Frontal cortex (tissue), 4 donors: ENCODE measurements around the gene PCDHB16. TPM values are rescaled to one million over a fixed set of nuclear protein-coding genes. Genes with fewer than 3 reads are reported as not detected.
"Not testable (repeated sequence)": the region's sequence is repeated elsewhere in the genome, so short reads cannot be mapped to it uniquely, and the experiment has no call there.

Experiments
- DNase-seq, 2 donors: peaks; one replicate each; pipeline ENCODE4 v3.0.0; 2012; ENCODE audit warnings: low spot score in 2 of 2
- FAIRE-seq: peaks from 2 replicates; lab custom pipeline; 2012; peaks lifted over from hg19 to GRCh38; lab: Jason Lieb, UNC
- total RNA-seq: library from RNA; depleted of rRNA; stranded (reverse); fragments of >200 nt; gene quantifications from one replicate; pipeline ENCODE4 v1.2.3, GENCODE V29; 2014
- donor health status: control.
- donor health status: control.
- donor health status: control.

The PCDHB16 gene
- total RNA-seq, 1 donor from 2014 or later = 5.3 TPM

GRCh38 chr5:141216035-141216434, 33.8 kb downstream of the PCDHB16 start:
- not testable (repeated sequence) for FAIRE-seq, DNase-seq

- no peak for DNase-seq
- FAIRE-seq = no peak
These were observed 41.1 kb downstream of the PCDHB16 start, which contains the start of gene PCDHB14 for GRCh38 chr5:141223112-141223783. Gene PCDHB14, plus strand, starts transcription at chr5:141223343. Its CDS starts 163 bp downstream, at chr5:141223506.

- not testable (repeated sequence) for FAIRE-seq, DNase-seq
These were observed 42.7 kb downstream of the PCDHB16 start for GRCh38 chr5:141224844-141225243.

- not testable (repeated sequence) for FAIRE-seq, DNase-seq
These were observed 43.2 kb downstream of the PCDHB16 start for GRCh38 chr5:141225421-141225820.

GRCh38 chr5:141234109-141234667, 52.0 kb downstream of the PCDHB16 start:
- no peak for FAIRE-seq
- no peak for DNase-seq

Other genes starting within 250 kb of the PCDHB16 start
- 29.8 TPM for gene PCDHAC2, start 215.9 kb upstream of the PCDHB16 start, total RNA-seq
- gene PCDHB1, start 131.0 kb upstream of the PCDHB16 start, total RNA-seq = 0.82 TPM
- gene PCDHB2, start 87.8 kb upstream of the PCDHB16 start, total RNA-seq = 13.0 TPM
- 11.0 TPM for gene PCDHB3, start 81.9 kb upstream of the PCDHB16 start, total RNA-seq
- gene PCDHB4, start 60.6 kb upstream of the PCDHB16 start, total RNA-seq = 4.5 TPM
- gene PCDHB5, start 47.2 kb upstream of the PCDHB16 start, total RNA-seq = 7.3 TPM
- gene PCDHB6, start 32.3 kb upstream of the PCDHB16 start, total RNA-seq = 3.3 TPM
- 9.8 TPM for gene PCDHB7, start 9.7 kb upstream of the PCDHB16 start, total RNA-seq
- 7.7 TPM for gene PCDHB8, start 4.6 kb upstream of the PCDHB16 start, total RNA-seq
- 4.9 TPM for gene PCDHB9, start 4.8 kb downstream of the PCDHB16 start, total RNA-seq
- 13.9 TPM for gene PCDHB10, start 10.0 kb downstream of the PCDHB16 start, total RNA-seq
- 13.0 TPM for gene PCDHB11, start 17.2 kb downstream of the PCDHB16 start, total RNA-seq
- gene PCDHB12, start 26.3 kb downstream of the PCDHB16 start, total RNA-seq = 12.6 TPM
- 6.1 TPM for gene PCDHB13, start 31.5 kb downstream of the PCDHB16 start, total RNA-seq
- gene PCDHB14, start 41.0 kb downstream of the PCDHB16 start, total RNA-seq = 12.6 TPM
- gene PCDHB15, start 63.0 kb downstream of the PCDHB16 start, total RNA-seq = 18.3 TPM
- not detected for gene SLC25A2, start 121.7 kb downstream of the PCDHB16 start, total RNA-seq
- gene TAF7, start 138.4 kb downstream of the PCDHB16 start, total RNA-seq = 119 TPM
- gene PCDHGA1, start 148.1 kb downstream of the PCDHB16 start, total RNA-seq = 3.3 TPM
- 4.5 TPM for gene PCDHGA2, start 156.4 kb downstream of the PCDHB16 start, total RNA-seq
- 4.1 TPM for gene PCDHGA3, start 161.4 kb downstream of the PCDHB16 start, total RNA-seq
- gene PCDHGB1, start 167.7 kb downstream of the PCDHB16 start, total RNA-seq = 6.1 TPM
- gene PCDHGA4, start 172.6 kb downstream of the PCDHB16 start, total RNA-seq = 5.7 TPM
- gene PCDHGB2, start 177.6 kb downstream of the PCDHB16 start, total RNA-seq = 6.1 TPM
- 5.7 TPM for gene PCDHGA5, start 181.8 kb downstream of the PCDHB16 start, total RNA-seq
- gene PCDHGB3, start 187.9 kb downstream of the PCDHB16 start, total RNA-seq = 8.2 TPM
- 9.0 TPM for gene PCDHGA6, start 191.5 kb downstream of the PCDHB16 start, total RNA-seq
- 4.9 TPM for gene PCDHGA7, start 200.4 kb downstream of the PCDHB16 start, total RNA-seq
- 8.6 TPM for gene PCDHGB4, start 205.3 kb downstream of the PCDHB16 start, total RNA-seq
- gene PCDHGA8, start 210.2 kb downstream of the PCDHB16 start, total RNA-seq = 5.7 TPM
- 13.0 TPM for gene PCDHGB5, start 215.6 kb downstream of the PCDHB16 start, total RNA-seq
- 6.9 TPM for gene PCDHGA9, start 220.4 kb downstream of the PCDHB16 start, total RNA-seq
- 9.8 TPM for gene PCDHGB6, start 225.6 kb downstream of the PCDHB16 start, total RNA-seq
- gene PCDHGA10, start 230.6 kb downstream of the PCDHB16 start, total RNA-seq = 9.8 TPM
- 10.6 TPM for gene PCDHGB7, start 235.3 kb downstream of the PCDHB16 start, total RNA-seq
- gene PCDHGA11, start 238.7 kb downstream of the PCDHB16 start, total RNA-seq = 10.6 TPM
- gene PCDHGA12, start 248.1 kb downstream of the PCDHB16 start, total RNA-seq = 3.7 TPM